Hematopoietic multipotent progenitor cell treated with erythropoietin and hydrocortisone succinate and interleukin-3 and kit ligand, for 17 days (in vitro differentiated cells): ENCODE data around the gene SCP2.

Experiments used
- DNase-seq: peaks from one replicate; pipeline ENCODE4 v3.0.0-alpha.2; 2015; ENCODE audit warnings: low spot score

SCP2 gene

DNA sequence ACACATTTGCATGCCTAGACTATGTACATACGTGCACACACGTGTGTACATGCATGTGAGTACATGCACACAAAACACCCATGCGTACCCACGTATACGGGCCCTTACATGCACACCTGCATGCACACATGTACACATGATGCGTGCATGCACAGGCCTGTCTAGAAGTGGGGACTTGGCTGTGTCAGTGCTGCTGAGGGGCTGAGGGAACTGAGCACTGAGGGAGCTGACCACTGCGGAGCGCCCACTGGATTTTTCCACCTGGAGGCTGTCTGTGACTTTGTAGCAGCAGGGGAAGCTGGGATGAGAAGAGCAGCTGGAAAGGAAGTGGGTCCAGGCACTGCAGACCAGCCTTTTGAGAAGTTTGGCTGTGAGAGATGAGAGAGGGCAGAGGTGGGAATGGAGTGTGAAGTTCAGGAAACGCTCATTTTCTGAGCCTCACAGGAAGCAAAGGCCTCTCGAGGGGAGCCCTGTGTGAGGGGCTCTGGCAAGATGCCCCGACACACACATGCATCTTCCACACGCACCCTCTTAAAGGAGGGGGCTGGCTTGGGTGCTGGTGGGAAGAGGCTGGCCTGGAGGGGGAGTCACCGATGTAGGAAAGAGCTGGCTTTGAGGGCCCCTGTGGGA lies 155.9 kb downstream of the SCP2 start:
- DNase-seq = no peak

DNA sequence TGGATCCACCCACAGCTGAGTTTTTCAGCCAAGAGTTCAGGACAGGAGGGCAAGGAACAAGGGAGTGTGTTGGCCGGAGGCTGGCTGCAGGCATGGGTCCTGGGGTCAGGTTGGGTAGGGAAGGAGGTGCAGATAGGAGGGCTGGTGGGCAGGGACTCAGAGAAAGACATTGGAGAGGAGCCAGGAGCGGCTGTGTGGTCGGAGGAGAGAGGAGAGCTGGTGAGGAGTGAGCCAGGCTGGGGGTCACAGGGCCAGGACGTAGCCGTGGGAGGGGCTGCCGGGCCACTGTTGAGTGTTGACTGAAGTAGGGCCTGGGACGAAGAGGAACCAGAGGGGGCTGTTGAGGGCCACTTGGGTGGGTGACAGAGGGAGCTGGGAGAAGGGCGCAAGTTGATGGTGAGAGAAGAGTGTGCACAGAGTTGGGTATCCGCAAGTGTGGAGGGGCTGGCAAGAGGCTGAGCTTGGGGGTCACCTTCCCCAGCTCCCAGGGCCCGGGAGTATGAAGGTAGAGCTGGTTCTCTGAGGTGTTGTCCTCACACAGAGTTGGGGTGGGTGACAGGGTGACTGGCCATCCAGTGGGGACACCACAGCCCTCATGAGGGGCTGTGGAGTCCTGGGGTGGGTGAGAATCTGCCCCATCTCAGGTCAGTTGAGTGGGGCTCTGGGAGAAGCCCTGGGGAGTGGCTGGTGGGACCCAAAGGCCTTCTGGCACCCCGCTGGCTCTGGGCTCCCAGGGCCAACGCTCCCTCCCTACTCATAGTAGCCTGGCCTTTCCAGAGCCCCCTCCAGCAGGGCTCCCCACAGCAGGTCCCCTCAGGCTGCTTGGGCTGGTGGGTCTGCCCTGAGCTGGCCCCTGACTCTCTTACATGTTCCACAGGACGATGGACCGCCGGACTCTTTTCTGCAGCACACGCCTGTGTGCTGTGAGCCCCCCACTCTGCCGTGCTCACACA lies 156.8 kb downstream of the SCP2 start:
- DNase-seq = no peak

- no peak for DNase-seq
Measured at GRCh38 chr1:53084589-53084971, 157.5 kb downstream of the SCP2 start.

GRCh38 chr1:53085405-53085804 lies 158.3 kb downstream of the SCP2 start:
- DNase-seq = no peak

DNA sequence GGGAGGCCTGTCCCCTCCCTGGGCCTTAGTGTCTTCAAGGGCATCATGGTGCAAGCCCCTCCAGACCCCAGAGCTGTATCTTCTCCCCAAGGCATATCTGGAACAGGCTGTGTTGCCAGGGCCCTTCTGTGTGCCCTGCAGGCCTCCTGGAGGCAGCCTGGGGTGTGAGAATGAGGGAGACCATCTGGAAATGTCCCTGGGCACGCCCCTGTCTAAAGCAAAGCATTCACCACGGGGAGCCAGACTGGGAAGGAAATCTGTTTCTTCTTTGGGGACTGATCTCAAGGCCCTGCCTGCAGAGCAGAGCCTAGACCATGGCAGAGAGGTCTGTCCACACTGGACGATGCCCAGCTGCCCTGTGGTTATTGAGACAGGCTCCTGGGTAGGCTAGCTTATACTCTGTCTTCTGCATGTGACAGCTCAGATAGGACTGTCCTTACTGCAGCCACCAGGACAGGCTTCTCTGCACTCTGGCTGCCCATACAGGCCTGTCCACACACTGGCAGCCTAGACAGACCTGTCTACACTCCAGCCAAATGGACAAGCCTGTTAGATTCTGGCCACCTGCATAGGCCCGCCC lies 159.5 kb downstream of the SCP2 start:
- DNase-seq = no peak

DNA sequence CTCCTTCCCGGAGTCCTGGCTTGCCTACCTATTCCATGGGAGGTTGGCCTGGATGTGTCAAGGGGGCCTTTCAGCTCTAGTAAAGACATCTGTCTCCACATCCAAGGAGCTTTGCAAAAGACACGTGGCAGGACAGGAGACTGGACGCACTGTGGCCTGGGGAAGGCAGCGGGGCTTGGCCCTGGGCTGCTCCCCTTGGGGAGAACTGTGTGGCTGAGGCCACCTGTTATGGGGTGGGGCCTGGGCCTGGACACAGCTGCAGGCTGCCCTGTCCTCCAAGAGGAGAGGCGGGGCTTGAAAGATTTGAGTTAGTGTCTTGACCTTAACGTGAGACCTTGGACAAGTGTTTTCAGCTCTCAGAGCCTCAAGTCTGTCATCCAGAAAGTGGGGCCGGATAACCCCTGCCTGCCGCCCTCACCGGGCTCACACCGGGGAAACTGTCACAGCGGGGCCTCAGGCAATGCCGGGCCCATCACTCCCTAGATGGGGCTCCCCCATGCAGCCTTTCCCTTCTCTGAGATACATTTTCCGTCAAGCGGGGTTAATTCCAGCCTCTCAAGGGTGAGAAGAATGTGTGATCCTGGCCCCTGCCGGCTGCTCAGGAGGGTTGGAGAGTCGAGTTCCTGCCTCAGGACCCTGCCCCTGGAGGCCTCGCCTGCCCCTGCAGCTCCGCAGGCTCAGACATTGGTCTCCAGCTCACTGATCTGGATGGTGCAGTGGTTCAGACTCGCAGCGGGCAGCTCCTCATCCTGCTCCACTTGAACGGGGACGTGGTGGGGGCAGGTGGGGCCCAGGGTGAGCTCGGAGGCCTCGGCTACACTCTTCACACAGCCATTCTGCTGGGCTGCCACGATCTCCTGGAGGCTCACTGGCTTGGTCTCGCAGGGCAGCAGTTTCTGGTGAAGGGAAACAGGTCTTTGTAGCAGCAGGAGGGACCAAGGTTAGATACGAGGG lies 160.5 kb downstream of the SCP2 start:
- DNase-seq = no peak

GRCh38 chr1:53088616-53089300 lies 161.7 kb downstream of the SCP2 start:
- no peak for DNase-seq

DNA sequence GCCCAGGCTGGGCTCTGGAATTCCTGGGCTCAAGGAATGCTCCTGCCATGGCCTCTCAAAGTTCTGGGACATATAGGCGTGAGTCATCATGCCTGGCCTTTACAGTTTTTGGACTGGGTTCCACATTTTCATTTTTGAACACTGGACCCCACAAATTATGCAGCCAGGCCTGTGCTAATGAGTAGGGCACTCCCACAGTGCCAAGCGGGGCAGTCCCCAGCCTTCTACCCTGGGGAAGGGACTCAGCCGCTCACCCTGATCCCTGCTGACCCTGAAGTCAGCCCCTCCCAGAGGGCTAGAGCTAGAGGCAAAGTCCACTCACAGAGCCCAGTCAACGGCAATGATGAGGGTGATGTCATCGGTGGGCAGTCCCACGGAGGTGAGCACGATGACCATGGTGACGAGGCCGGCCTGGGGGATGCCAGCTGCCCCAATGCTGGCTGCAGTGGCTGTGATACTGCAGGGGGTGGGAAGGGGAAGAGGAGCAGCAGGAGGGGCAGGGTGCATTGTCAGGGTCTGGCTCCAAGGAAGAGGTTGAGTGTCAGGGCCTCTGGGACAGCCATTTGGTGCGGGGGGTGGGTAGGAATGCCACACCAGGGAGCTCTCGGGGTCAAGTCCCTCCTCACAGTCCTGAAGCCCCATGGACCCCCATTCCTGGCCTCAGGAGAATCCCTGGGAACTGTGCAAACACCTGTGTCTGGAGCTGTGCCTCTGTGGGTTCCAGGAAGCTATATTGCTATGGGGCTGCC lies 162.6 kb downstream of the SCP2 start:
- DNase-seq = no peak

DNA sequence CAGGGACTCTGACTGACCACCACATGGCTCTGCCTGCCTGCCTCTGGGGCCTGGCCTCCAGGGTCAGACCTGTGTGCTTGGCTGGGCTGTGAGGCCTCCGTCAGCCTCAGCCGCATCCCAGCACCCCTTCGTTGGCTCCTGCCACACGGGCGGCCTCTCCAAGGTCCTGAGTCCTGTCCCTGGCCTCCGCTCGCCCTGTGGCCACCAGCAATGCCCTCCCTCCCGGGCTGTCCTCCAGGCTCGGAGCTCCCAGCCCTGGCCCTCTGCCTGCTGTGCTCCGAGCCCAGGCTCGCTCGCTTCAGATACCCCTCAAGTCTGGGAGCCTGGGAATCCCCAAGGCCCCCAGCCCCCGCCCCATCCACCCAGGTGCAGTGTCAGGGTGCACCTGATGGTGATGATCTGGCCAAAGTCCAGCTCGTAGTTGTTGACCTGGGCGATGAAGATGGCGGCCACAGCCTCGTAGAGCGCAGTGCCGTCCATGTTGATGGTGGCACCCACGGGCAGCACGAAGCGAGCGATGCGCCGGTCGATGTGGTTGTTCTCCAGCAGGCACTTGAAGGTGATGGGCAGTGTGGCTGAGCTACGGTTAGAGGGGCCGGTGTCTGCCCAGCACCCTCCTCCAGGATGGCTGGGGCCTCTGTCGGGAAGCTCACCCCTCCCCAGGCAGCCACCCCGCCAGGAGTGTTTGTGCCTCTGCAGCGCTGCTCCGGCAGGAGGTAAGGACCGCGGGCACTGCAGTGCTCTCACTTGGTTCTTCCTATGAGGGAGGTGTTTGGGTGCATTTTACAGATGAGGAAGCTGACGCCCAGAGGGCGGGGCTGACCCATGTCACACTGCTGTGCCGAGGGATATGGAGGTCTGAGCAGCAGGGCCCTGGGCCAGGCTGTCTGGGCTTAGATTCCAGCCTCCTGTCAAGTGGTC lies 163.4 kb downstream of the SCP2 start:
- DNase-seq = no peak

- no peak for DNase-seq
Measured at GRCh38 chr1:53091841-53092645, 165.0 kb downstream of the SCP2 start.

DNA sequence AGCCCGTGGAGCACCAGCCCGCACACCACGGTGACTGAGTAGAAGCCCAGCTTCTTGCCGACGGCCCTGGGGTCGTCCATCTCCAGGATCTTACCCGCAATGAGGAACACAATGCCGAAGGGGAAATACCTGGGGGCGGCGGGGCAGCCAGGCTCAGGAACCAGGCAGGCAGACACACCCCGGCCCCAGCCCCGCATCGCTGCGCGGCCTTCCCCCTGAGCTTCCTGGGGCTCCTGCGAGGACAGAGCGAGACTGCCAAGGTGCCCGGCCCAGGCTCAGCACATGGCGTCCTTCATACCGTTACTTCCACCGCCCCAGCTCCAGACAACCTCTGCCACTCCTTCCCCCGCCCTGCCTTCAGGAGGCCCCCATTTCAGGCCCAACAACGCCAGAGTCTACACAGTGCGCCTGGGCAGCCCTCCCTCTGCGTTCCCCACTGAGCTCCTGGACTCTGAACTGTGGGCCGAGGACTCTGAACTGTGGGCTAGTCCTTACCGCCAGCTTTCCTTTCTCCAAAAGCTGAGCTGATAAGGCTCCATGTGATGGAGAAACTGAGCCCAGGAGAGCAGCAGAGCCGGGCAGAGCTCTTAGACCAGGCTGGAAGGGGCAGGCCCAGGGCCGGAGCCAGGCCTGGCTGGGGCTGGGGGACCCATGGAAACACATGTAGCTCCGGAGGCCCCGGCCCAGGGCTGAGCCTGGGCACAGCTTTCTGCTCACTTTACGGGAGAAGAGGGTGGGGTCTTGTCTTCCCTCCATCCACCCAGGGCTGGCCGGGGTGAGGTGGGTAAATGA lies 165.8 kb downstream of the SCP2 start:
- DNase-seq = no peak

GRCh38 chr1:53093451-53093754 lies 166.3 kb downstream of the SCP2 start:
- no peak for DNase-seq

DNA sequence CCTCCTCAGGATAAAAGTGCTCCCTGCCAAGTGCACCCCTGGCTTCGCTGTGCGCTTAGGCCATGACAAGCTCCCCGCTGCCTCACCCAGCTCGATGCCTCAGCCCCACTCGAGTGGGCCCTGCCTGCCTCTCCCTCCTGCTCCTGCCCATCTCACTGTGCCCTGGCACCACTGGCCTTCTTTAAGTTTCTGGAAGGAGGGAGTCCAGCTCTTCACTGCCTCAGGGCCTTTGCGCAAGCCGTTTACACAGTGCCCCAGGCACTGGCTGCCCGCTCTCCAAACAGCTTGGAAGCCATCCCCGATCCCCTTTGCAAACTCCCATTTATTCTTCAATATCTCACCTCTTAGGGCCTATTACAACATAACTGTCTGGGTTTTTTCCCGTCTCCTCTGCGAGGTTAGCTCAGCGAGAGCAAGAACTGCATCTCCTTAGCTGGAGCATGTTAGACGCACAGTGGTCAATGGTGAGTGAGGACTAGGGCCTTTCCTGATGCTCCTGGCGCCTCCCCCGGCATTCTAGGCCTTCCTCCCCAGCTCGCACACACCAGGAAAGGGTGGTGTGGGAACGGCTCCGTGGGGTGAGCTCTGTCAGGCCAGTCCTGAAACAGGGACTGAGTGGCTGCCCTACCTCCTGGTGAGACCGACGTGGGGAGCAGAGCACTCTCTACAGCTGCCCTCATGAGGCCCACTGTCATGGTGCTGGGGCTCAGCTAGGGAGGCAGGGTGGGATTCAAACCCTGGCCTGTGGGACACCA lies 166.9 kb downstream of the SCP2 start:
- no peak for DNase-seq

GRCh38 chr1:53094533-53094919 lies 167.4 kb downstream of the SCP2 start:
- no peak for DNase-seq
